NOMO-1 (cell line): ENCODE measurements around the gene EGR1.
A peak's percentile ranks its signal among the peaks of the same experiment; 100 is the strongest.

ENCODE experiments used
- DNase-seq, 2 experiments: peaks; one replicate each; lab custom pipeline; 2025; ENCODE audit not compliant: unreplicated experiment in 2 of 2; lab: John Stamatoyannopoulos, UW

Gene EGR1

GRCh38 chr5:138465261-138466124 lies at the start of gene EGR1:
EGR1 (plus strand) TSS chr5:138465479; CDS start chr5:138465762, 283 bp downstream.
- peak; percentile 86 to 89 for DNase-seq

- no peak for DNase-seq
Measured at GRCh38 chr5:138418444-138418843, 46.8 kb upstream of the EGR1 start.

GRCh38 chr5:138425079-138425478 lies 40.2 kb upstream of the EGR1 start:
- DNase-seq, result no peak

GRCh38 chr5:138435943-138436342 lies 29.3 kb upstream of the EGR1 start:
- DNase-seq, result no peak

GRCh38 chr5:138438003-138438723 lies 27.1 kb upstream of the EGR1 start:
- no peak for DNase-seq

GRCh38 chr5:138438724-138439476 lies 26.4 kb upstream of the EGR1 start, which contains the start of gene REEP2:
REEP2 (plus strand) TSS chr5:138439057; CDS start chr5:138439209, 152 bp downstream.
- peak; percentile 15 to 29 for DNase-seq

- DNase-seq, result no peak
Measured at GRCh38 chr5:138439477-138440158, 25.7 kb upstream of the EGR1 start.

GRCh38 chr5:138440159-138441073 lies 24.9 kb upstream of the EGR1 start:
- DNase-seq, result no peak

GRCh38 chr5:138441221-138441620 lies 24.1 kb upstream of the EGR1 start:
- DNase-seq, result no peak

GRCh38 chr5:138444078-138444773 lies 21.1 kb upstream of the EGR1 start:
- DNase-seq, result no peak

- DNase-seq, result no peak
Measured at GRCh38 chr5:138444774-138445546, 20.3 kb upstream of the EGR1 start.

- no peak for DNase-seq
Measured at GRCh38 chr5:138445547-138446271, 19.6 kb upstream of the EGR1 start.

GRCh38 chr5:138448070-138448469 lies 17.2 kb upstream of the EGR1 start:
- DNase-seq, result no peak

- DNase-seq, result no peak
Measured at GRCh38 chr5:138448481-138449398, 16.5 kb upstream of the EGR1 start.

GRCh38 chr5:138449501-138450239 lies 15.6 kb upstream of the EGR1 start:
- peak; percentile 69 to 73 for DNase-seq

GRCh38 chr5:138450971-138451370 lies 14.3 kb upstream of the EGR1 start:
- DNase-seq, result no peak
